NCI-H1417 treated with DMSO at 0.1 percent for 48 hours (cell line): ENCODE measurements around the gene PDK2.
"Not testable (repeated sequence)": the region's sequence is repeated elsewhere in the genome, so short reads cannot be mapped to it uniquely, and the experiment has no call there.

Source experiments
- DNase-seq: peaks from one replicate; lab custom pipeline; 2025; lab: John Stamatoyannopoulos, UW

PDK2 gene

GRCh38 chr17:50058296-50058953, 36.7 kb upstream of the PDK2 start:
- no peak for DNase-seq

DNA sequence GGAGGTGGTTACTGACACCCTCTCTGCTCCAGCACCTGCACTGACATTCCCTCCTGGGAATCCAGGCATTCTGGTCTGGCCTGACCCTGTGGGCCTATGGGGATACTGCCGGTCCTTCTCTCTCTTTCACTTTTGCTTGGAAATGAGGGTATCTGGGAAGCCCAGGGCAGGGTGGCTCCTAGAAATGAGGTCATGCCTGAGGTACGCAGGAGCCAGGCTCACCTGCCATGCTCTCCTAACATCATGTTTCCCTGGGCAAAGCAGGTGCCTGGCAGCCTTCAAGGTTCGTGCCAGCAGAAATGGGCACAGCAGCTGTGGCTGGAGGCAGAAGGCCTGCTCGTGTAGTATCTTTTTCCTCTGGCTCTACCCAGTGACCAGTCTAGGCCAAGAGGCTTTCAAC, 35.9 kb upstream of the PDK2 start:
- DNase-seq: no peak

- no peak for DNase-seq
Measured at GRCh38 chr17:50059759-50060273, 35.3 kb upstream of the PDK2 start.

DNA sequence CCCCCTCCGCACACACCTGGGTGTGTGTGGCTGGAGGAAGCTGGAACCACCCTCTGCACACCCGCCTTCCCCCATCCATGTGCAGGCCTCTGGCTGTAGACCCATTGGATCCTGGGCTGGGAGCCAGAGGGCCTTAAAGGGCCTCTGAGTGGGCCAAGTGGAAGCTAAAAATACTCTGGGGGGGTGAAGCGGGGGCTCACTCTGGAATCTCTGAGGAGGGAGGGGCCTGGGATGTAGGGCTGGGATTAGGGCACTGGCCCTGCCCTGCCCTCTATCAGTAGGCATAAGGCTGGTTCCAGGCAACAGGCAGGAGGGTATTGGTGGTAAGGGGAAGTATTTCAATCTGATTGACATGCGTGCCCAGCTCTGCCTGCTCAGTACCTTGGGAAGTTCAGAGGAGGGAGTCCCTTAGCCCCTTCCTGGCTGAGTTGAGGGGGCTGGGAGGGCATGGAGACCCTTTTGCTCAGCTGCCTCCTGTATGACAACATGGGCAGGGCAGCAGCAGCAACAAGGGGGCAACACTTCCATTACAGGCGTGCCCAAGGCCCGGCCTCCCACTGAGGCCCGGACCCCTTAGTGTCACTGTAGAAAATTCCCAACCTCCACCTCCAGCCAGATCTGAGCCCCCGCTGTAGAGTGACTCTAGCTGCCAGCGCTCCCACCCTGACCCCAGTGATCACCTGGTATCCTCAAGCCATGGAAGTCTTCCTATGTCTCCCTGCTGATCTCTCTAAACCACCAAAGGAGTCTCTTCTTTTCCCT, 34.0 kb upstream of the PDK2 start:
- DNase-seq: no peak

DNA sequence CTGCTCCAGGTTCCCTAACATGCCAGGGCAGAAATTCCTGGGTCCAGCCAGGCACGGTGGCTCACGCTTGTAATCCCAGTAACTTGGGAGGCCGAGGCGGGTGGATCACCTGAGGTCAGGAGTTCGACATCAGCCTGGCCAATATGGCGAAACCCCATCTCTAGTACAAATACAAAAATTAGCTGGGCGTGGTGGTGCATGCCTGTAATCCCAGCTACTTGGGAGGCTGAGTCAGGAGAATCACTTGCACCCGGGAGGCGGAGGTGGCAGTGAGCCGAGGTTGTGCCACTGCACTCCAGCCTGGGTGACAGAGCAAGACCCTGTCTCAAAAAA, 33.5 kb upstream of the PDK2 start:
- DNase-seq: not testable (repeated sequence)

DNA sequence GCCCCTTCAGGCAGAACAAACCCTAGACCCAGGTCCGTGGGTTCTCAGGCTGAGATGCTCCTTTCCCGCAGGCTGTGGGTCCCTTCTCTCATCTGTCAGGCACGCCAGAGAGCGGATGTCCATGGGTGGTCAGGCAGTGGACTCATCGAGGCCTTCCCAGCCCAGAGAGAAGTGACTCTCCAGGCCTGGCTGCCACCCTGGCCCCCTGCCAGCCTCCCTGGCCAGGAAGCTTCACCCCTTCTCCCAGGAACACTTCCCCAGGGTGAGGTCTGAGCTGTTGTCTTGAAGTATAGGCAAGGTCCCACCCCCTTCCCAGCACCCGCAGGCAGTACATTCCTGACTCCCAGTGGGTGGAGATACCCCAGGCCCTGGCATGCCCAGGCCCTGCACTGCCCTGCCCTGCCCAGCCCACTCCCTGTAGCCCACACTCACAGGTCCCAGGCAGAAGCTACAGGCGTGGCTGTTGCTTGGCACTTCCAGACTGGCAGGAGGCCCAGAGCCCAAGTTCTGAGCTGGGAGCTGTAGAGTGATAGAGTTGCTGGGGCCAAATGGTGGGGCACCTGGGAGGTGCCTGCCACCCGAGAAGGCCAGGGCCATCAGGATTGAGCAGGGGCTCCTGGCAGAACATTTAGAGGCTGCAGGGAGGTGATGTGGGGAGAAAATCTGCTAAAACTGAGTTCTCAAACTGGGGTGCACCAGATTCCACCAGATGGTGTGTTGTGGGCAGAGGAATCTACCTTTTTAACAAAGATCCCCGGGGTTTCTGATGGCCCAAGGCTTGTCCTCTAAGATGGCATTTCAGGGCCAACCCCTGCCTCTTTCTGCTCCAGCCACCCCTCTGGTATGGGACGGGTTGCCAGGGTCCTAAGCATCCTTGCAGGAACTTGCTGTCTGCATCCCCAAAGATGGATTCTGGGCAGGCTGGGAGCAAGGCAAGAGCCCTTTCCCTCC, 32.6 kb upstream of the PDK2 start:
- no peak for DNase-seq

- DNase-seq: no peak
Measured at GRCh38 chr17:50063561-50064252, 31.4 kb upstream of the PDK2 start.

- no peak for DNase-seq
Measured at GRCh38 chr17:50064253-50065001, 30.7 kb upstream of the PDK2 start.

- DNase-seq: no peak
Measured at GRCh38 chr17:50065056-50065455, 30.1 kb upstream of the PDK2 start.

- DNase-seq: no peak
Measured at GRCh38 chr17:50066995-50067394, 28.2 kb upstream of the PDK2 start.

- no peak for DNase-seq
Measured at GRCh38 chr17:50067996-50068395, 27.2 kb upstream of the PDK2 start.

DNA sequence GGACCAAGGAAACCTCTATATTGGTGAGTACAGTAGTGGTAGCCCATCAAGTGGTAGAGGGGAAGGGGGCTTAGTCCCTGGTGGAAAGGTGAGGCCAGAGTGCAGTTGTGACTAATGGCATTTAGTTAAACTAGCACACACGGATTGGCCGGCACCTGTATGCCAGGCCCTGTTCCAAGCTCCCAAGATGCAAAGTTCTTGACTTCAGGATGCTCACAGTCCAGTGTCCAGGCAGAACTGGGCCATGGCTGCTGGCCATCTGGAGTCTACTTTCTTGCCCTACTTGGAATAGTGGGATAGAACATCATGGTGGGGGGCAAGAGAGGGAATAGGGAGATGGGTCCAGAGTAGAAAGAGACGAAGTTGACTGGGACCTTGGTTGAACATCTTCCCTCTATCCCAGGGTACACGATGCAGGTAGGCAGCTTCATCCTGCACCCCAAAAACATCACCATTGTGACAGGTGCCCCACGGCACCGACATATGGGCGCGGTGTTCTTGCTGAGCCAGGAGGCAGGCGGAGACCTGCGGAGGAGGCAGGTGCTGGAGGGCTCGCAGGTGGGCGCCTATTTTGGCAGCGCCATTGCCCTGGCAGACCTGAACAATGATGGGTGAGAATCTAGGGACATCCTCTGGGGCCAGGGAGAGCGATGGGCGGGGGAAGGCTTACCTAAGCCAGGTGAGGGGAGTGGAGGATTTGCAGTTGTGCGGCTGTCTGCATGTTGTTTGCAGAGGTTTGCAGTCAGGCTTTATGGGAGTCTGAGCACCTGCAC, 24.1 kb upstream of the PDK2 start:
- DNase-seq: no peak

DNA sequence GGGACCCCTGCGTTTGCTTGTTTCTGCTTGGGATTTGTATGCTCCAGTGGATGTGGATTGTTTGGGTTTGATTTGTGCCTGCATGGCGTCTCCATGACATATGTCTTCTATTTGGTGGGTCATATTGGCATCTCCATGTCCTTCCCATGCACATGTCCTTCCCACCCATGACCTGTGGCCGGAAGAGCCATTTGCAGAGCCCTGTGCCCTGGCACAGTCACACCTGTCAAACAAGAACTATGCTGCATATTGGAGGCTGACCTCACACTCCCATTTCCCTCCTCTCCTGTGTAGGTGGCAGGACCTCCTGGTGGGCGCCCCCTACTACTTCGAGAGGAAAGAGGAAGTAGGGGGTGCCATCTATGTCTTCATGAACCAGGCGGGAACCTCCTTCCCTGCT, 23.5 kb upstream of the PDK2 start:
- DNase-seq: no peak

GRCh38 chr17:50072130-50072529, 23.0 kb upstream of the PDK2 start:
- no peak for DNase-seq

GRCh38 chr17:50072925-50073324, 22.2 kb upstream of the PDK2 start:
- DNase-seq: no peak

DNA sequence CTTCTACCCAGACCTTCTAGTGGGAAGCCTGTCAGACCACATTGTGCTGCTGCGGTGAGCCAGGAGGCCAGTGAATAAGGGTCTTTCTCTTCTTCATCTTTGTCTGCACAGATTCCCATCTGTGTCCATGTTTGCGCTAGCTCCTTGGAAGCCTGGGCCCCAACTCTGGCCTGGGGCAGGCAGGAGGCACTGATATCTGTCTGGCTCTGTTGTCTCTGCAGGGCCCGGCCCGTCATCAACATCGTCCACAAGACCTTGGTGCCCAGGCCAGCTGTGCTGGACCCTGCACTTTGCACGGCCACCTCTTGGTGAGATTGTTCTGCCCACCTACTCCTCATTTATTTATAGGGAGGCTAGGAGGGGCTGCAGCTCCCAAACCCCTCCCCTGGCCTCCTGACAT, 20.9 kb upstream of the PDK2 start:
- no peak for DNase-seq

DNA sequence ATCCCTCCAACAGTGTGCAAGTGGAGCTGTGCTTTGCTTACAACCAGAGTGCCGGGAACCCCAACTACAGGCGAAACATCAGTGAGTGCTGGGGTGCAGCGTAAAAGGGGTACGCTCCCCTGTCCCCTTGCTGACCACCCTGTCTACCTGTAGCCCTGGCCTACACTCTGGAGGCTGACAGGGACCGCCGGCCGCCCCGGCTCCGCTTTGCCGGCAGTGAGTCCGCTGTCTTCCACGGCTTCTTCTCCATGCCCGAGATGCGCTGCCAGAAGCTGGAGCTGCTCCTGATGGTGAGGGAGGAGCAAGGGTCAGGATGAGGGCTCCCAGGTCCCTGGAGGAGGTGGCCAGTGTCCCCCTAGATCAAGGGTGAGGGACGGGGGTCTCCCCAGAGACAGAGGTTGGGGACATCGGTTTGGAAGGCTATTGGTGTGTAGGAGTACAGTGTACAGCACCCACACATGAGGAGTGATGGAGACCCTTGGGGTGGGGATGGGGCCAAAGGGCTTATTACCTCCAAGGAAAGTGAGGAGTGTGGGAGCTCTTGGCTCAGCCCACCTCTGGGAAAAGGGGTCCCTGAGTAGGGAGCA, 19.6 kb upstream of the PDK2 start:
- no peak for DNase-seq

- DNase-seq: no peak
Measured at GRCh38 chr17:50076221-50076590, 18.9 kb upstream of the PDK2 start.

DNA sequence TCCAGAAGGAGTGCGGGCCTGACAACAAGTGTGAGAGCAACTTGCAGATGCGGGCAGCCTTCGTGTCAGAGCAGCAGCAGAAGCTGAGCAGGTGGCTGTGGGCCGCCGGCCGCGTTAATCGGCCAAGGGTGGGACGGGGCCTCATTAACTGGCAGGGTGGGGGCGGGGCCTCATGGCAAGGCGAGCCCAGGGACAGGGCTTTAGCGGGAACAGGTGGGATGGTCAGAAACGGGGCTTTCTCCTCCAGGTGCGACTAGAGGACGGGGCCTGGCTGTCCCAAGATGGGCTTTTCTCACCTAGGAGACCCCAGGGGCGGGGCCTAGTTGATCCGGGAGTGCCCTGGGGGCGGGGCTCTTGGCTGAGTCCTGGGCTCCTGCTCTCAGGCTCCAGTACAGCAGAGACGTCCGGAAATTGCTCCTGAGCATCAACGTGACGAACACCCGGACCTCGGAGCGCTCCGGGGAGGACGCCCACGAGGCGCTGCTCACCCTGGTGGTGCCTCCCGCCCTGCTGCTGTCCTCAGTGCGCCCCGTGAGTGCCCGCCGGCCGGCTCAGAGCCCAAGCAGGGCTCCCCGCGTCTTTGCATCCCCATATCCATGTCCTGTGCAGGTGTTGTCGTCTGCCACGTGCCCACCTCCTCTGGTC, 18.4 kb upstream of the PDK2 start:
- DNase-seq: no peak

GRCh38 chr17:50078430-50078829, 16.7 kb upstream of the PDK2 start:
- no peak for DNase-seq
